ENCODE measurements around the gene PRMT2. TPM values are rescaled to one million over a fixed set of nuclear protein-coding genes. Genes with fewer than 3 reads are reported as not detected.
A peak's percentile ranks its signal among the peaks of the same experiment; 100 is the strongest.

PRMT2 gene
- total RNA-seq, 2 experiments from 2014 or later: 56.8 to 59.9 TPM

- no peak for DNase-seq
- Mint-ChIP-seq H3K27ac (peak overlapping the region; percentile 85), H3K4me1 (peaks cover 33% of the 10 kb centered on the region), H3K4me3 (no peak overlapping the region), H3K36me3 (peaks cover 50% of the 10 kb centered on the region), H3K27me3 (no peaks in the 10 kb centered on the region), H3K9me3 (peaks cover 6% of the 10 kb centered on the region)
These were observed 11.2 kb downstream of the PRMT2 start for GRCh38 chr21:46646541-46647154.

GRCh38 chr21:46648539-46648938 is 13.1 kb downstream of the PRMT2 start:
- no peak for DNase-seq
- H3K4me3 Mint-ChIP-seq: no peak overlapping the region
- peaks cover 29% of the 10 kb centered on the region for H3K4me1 Mint-ChIP-seq
- H3K9me3 Mint-ChIP-seq: peaks cover 6% of the 10 kb centered on the region
- no peaks in the 10 kb centered on the region for H3K27me3 Mint-ChIP-seq
- H3K36me3 Mint-ChIP-seq: peaks cover 64% of the 10 kb centered on the region
- H3K27ac Mint-ChIP-seq: no peak overlapping the region

GRCh38 chr21:46649356-46649755 is 13.9 kb downstream of the PRMT2 start:
- no peak overlapping the region for H3K27ac Mint-ChIP-seq
- H3K4me1 Mint-ChIP-seq: peaks cover 29% of the 10 kb centered on the region
- peaks cover 66% of the 10 kb centered on the region for H3K36me3 Mint-ChIP-seq
- no peak overlapping the region for H3K4me3 Mint-ChIP-seq
- H3K27me3 Mint-ChIP-seq: no peaks in the 10 kb centered on the region
- peaks cover 10% of the 10 kb centered on the region for H3K9me3 Mint-ChIP-seq
- no peak for DNase-seq

- H3K4me3 Mint-ChIP-seq: no peak overlapping the region
- H3K9me3 Mint-ChIP-seq: peaks cover 20% of the 10 kb centered on the region
- no peaks in the 10 kb centered on the region for H3K27me3 Mint-ChIP-seq
- H3K4me1 Mint-ChIP-seq: peaks cover 29% of the 10 kb centered on the region
- peaks cover 73% of the 10 kb centered on the region for H3K36me3 Mint-ChIP-seq
- H3K27ac Mint-ChIP-seq: peak overlapping the region; percentile 41
- DNase-seq: no peak
These were observed 15.1 kb downstream of the PRMT2 start for GRCh38 chr21:46650476-46651098.

- peaks cover 28% of the 10 kb centered on the region for H3K4me1 Mint-ChIP-seq
- no peak overlapping the region for H3K4me3 Mint-ChIP-seq
- peaks cover 25% of the 10 kb centered on the region for H3K9me3 Mint-ChIP-seq
- H3K36me3 Mint-ChIP-seq: peaks cover 73% of the 10 kb centered on the region
- peak overlapping the region; percentile 41 for H3K27ac Mint-ChIP-seq
- DNase-seq: no peak
- no peaks in the 10 kb centered on the region for H3K27me3 Mint-ChIP-seq
These were observed 15.6 kb downstream of the PRMT2 start for GRCh38 chr21:46651121-46651520.

GRCh38 chr21:46655230-46655629 is 19.8 kb downstream of the PRMT2 start:
- Mint-ChIP-seq H3K4me3 (no peak overlapping the region), H3K27me3 (no peaks in the 10 kb centered on the region), H3K4me1 (peaks cover 17% of the 10 kb centered on the region), H3K36me3 (peaks cover 70% of the 10 kb centered on the region), H3K27ac (no peak overlapping the region), H3K9me3 (peaks cover 27% of the 10 kb centered on the region)
- no peak for DNase-seq

- Mint-ChIP-seq H3K9me3 (peaks cover 27% of the 10 kb centered on the region), H3K36me3 (peaks cover 61% of the 10 kb centered on the region), H3K4me1 (peaks cover 21% of the 10 kb centered on the region), H3K27ac (no peak overlapping the region), H3K4me3 (no peak overlapping the region), H3K27me3 (no peaks in the 10 kb centered on the region)
- DNase-seq: no peak
These were observed 21.3 kb downstream of the PRMT2 start for GRCh38 chr21:46656820-46657219.

- peaks cover 27% of the 10 kb centered on the region for H3K36me3 Mint-ChIP-seq
These were observed 25.0 kb downstream of the PRMT2 start for GRCh38 chr21:46660505-46660904.

GRCh38 chr21:46661211-46661625 is 25.7 kb downstream of the PRMT2 start:
- peaks cover 24% of the 10 kb centered on the region for H3K36me3 Mint-ChIP-seq
- H3K4me1 Mint-ChIP-seq: peaks cover 28% of the 10 kb centered on the region
- H3K27ac Mint-ChIP-seq: peak overlapping the region; percentile 48
- peak overlapping the region; percentile 58 for H3K4me3 Mint-ChIP-seq
- peaks cover 6% of the 10 kb centered on the region for H3K9me3 Mint-ChIP-seq
- DNase-seq: peak; percentile 53
- H3K27me3 Mint-ChIP-seq: no peaks in the 10 kb centered on the region

More at GRCh38 chr21:46660505-46660904, 25.0 kb downstream of the PRMT2 start:
- Mint-ChIP-seq H3K27ac (peak overlapping the region; percentile 81), H3K4me3 (peak overlapping the region; percentile 1), H3K27me3 (no peaks in the 10 kb centered on the region), H3K4me1 (peaks cover 23% of the 10 kb centered on the region), H3K9me3 (peaks cover 14% of the 10 kb centered on the region)
- peak; percentile 57 for DNase-seq

- peaks cover 2% of the 10 kb centered on the region for H3K9me3 Mint-ChIP-seq
- H3K4me3 Mint-ChIP-seq: peak overlapping the region; percentile 58
- H3K4me1 Mint-ChIP-seq: peaks cover 30% of the 10 kb centered on the region
- H3K27ac Mint-ChIP-seq: peak overlapping the region; percentile 48
- H3K27me3 Mint-ChIP-seq: no peaks in the 10 kb centered on the region
- H3K36me3 Mint-ChIP-seq: peaks cover 18% of the 10 kb centered on the region
- no peak for DNase-seq
These were observed 26.3 kb downstream of the PRMT2 start for GRCh38 chr21:46661642-46662366.

- Mint-ChIP-seq H3K4me3 (no peak overlapping the region), H3K27me3 (no peaks in the 10 kb centered on the region), H3K36me3 (peaks cover 13% of the 10 kb centered on the region), H3K27ac (no peak overlapping the region), H3K4me1 (peaks cover 29% of the 10 kb centered on the region), H3K9me3 (no peaks in the 10 kb centered on the region)
- no peak for DNase-seq
These were observed 26.8 kb downstream of the PRMT2 start for GRCh38 chr21:46662367-46662654.

- peaks cover 28% of the 10 kb centered on the region for H3K4me1 Mint-ChIP-seq
- H3K36me3 Mint-ChIP-seq: peaks cover 10% of the 10 kb centered on the region
- no peaks in the 10 kb centered on the region for H3K27me3 Mint-ChIP-seq
- H3K27ac Mint-ChIP-seq: peak overlapping the region; percentile 40
- no peaks in the 10 kb centered on the region for H3K9me3 Mint-ChIP-seq
- no peak for DNase-seq
- no peak overlapping the region for H3K4me3 Mint-ChIP-seq
These were observed 27.5 kb downstream of the PRMT2 start for GRCh38 chr21:46662765-46663500.

- no peak overlapping the region for H3K27ac Mint-ChIP-seq
- no peaks in the 10 kb centered on the region for H3K9me3 Mint-ChIP-seq
- no peak for DNase-seq
- peaks cover 5% of the 10 kb centered on the region for H3K36me3 Mint-ChIP-seq
- no peak overlapping the region for H3K4me3 Mint-ChIP-seq
- H3K27me3 Mint-ChIP-seq: no peaks in the 10 kb centered on the region
- H3K4me1 Mint-ChIP-seq: peaks cover 28% of the 10 kb centered on the region
These were observed 28.3 kb downstream of the PRMT2 start for GRCh38 chr21:46663754-46664153.

GRCh38 chr21:46664316-46664995 is 29.0 kb downstream of the PRMT2 start:
- no peak overlapping the region for H3K4me3 Mint-ChIP-seq
- H3K4me1 Mint-ChIP-seq: peaks cover 24% of the 10 kb centered on the region
- H3K27ac Mint-ChIP-seq: no peak overlapping the region
- no peak for DNase-seq
- H3K36me3 Mint-ChIP-seq: peaks cover 5% of the 10 kb centered on the region
- H3K9me3 Mint-ChIP-seq: no peaks in the 10 kb centered on the region
- H3K27me3 Mint-ChIP-seq: no peaks in the 10 kb centered on the region

- Mint-ChIP-seq H3K27ac (no peak overlapping the region), H3K4me3 (no peak overlapping the region), H3K36me3 (peaks cover 5% of the 10 kb centered on the region), H3K9me3 (no peaks in the 10 kb centered on the region), H3K4me1 (peaks cover 18% of the 10 kb centered on the region), H3K27me3 (no peaks in the 10 kb centered on the region)
- no peak for DNase-seq
These were observed 30.1 kb downstream of the PRMT2 start for GRCh38 chr21:46665566-46665965.

All from activated naive CD8-positive, alpha-beta T cell treated with anti-CD3 and anti-CD28 coated beads for 36 hours (primary cell).